Liver (tissue), 9 donors: ENCODE data around the gene KLHL34. TPM values are rescaled to one million over a fixed set of nuclear protein-coding genes. Genes with fewer than 3 reads are reported as not detected.

Source experiments
- DNase-seq: peaks from one replicate; pipeline ENCODE4 v3.0.0-alpha.2; 2017; ENCODE audit warnings: low spot score
- H3K27ac ChIP-seq, 2 donors: one replicate each; pipeline ENCODE4 v1.7.0; 2013; ENCODE audit warnings: inconsistent platforms in 2 of 2, low read length in 2 of 2, control low read depth in 1 of 2, low read depth in 1 of 2, mild to moderate bottlenecking in 1 of 2
- H3K27me3 ChIP-seq, 4 donors: one replicate each; pipeline versions ENCODE4 v1.6.1 to v1.7.0; 2013; ENCODE audit warnings: low read length in 3 of 4, inconsistent platforms in 1 of 4, mild to moderate bottlenecking in 1 of 4, moderate library complexity in 1 of 4; ENCODE audit not compliant: control insufficient read depth in 4 of 4, insufficient read depth in 4 of 4
- H3K36me3 ChIP-seq, 4 donors: one replicate each; pipeline versions ENCODE4 v1.6.1 to v1.7.0; 2013; ENCODE audit warnings: low read length in 3 of 4, mild to moderate bottlenecking in 3 of 4, low read depth in 1 of 4, moderate library complexity in 1 of 4; ENCODE audit not compliant: control insufficient read depth in 4 of 4, insufficient read depth in 3 of 4
- H3K4me1 ChIP-seq, 4 donors: one replicate each; pipeline versions ENCODE4 v1.6.1 to v1.7.0; 2013; ENCODE audit warnings: low read length in 3 of 4, mild to moderate bottlenecking in 3 of 4, moderate library complexity in 1 of 4; ENCODE audit not compliant: control insufficient read depth in 4 of 4, insufficient read depth in 4 of 4
- H3K4me3 ChIP-seq, 3 donors: one replicate each; pipeline versions ENCODE4 v1.6.1 to v1.7.0; 2013; ENCODE audit warnings: low read length in 3 of 3, control low read depth in 1 of 3, low read depth in 1 of 3, mild to moderate bottlenecking in 1 of 3
- H3K9ac ChIP-seq, 2 donors: one replicate each; pipeline ENCODE4 v1.7.0; 2013; ENCODE audit warnings: low read length in 2 of 2, mild to moderate bottlenecking in 2 of 2, moderate library complexity in 2 of 2, control low read depth in 1 of 2, low read depth in 1 of 2
- H3K9me3 ChIP-seq, 4 donors: one replicate each; pipeline versions ENCODE4 v1.6.1 to v1.7.0; 2013; ENCODE audit warnings: low read length in 3 of 4; ENCODE audit not compliant: control insufficient read depth in 4 of 4
- CTCF ChIP-seq: fragments of 150-350 bp; IDR thresholded peaks from 2 replicates; pipeline ENCODE4 v1.5.1; 2017; ENCODE audit warnings: improper control_type of control experiment, low read depth, low read length; ENCODE audit not compliant: missing input control
- FOXA1 ChIP-seq: IDR thresholded peaks from 2 replicates; pipeline ENCODE4 v1.6.1; 2016; ENCODE audit warnings: antibody characterized with exemption
- FOXA2 ChIP-seq: IDR thresholded peaks from 2 replicates; pipeline ENCODE4 v1.6.1; 2016; ENCODE audit warnings: antibody characterized with exemption
- GABPA ChIP-seq, 2 donors: IDR thresholded peaks in 1 of 2; conservative IDR thresholded peaks in 1 of 2; 2 replicates each; pipeline ENCODE4 v1.6.1; 2016; ENCODE audit warnings: antibody characterized with exemption in 2 of 2, mild to moderate bottlenecking in 1 of 2, moderate library complexity in 1 of 2
- HNF4A ChIP-seq, 2 donors: conservative IDR thresholded peaks; 2 replicates each; pipeline ENCODE4 v1.6.1; 2016; ENCODE audit warnings: antibody characterized with exemption in 2 of 2, mild to moderate bottlenecking in 2 of 2
- HNF4G ChIP-seq: IDR thresholded peaks from 2 replicates; pipeline ENCODE4 v1.6.1; 2016; ENCODE audit warnings: antibody characterized with exemption
- JUND ChIP-seq, 2 donors: IDR thresholded peaks; 2 replicates each; pipeline ENCODE4 v1.6.1; 2016; ENCODE audit warnings: antibody characterized with exemption in 2 of 2
- NR2F2 ChIP-seq: IDR thresholded peaks from 2 replicates; pipeline ENCODE4 v1.6.1; 2016; ENCODE audit warnings: antibody characterized with exemption
- RAD21 ChIP-seq, 2 donors: IDR thresholded peaks; 2 replicates each; pipeline ENCODE4 v1.6.1; 2016; ENCODE audit warnings: antibody characterized with exemption in 2 of 2, mild to moderate bottlenecking in 2 of 2
- REST ChIP-seq: IDR thresholded peaks from 2 replicates; pipeline ENCODE4 v1.6.1; 2016; ENCODE audit warnings: antibody characterized with exemption, mild to moderate bottlenecking
- RXRA ChIP-seq, 2 donors: IDR thresholded peaks; 2 replicates each; pipeline ENCODE4 v1.6.1; 2017 to 2018; ENCODE audit warnings: antibody characterized with exemption in 2 of 2, mild to moderate bottlenecking in 1 of 2
- SP1 ChIP-seq: IDR thresholded peaks from 2 replicates; pipeline ENCODE4 v1.6.1; 2018; ENCODE audit warnings: antibody characterized with exemption, mild to moderate bottlenecking
- TAF1 ChIP-seq: conservative IDR thresholded peaks from 2 replicates; pipeline ENCODE4 v1.6.1; 2016; ENCODE audit warnings: antibody characterized with exemption, mild to moderate bottlenecking
- YY1 ChIP-seq: IDR thresholded peaks from 2 replicates; pipeline ENCODE4 v1.6.1; 2016; ENCODE audit warnings: antibody characterized with exemption, mild to moderate bottlenecking
- WGBS: extraction: QIAGEN DNeasy Blood & Tissue Kit; methylation state at CpG from one replicate; pipeline ENCODE4 v1.1.7; 2013; 5-methylcytosine and 5-hydroxymethylcytosine counted together
- polyA plus RNA-seq, 2 donors: library from polyadenylated mRNA; stranded (reverse) in 1 of 2; unstranded in 1 of 2; fragments of 200-250 nt in 1 of 2; fragments of >200 nt in 1 of 2; fragmentation: Nextera tagmentation in 1 of 2; extraction: Ambion mirVana in 1 of 2; gene quantifications; one replicate each; pipeline versions ENCODE4 v1.2.1 to v1.2.3, GENCODE V29; 2013 to 2015
- total RNA-seq, 2 donors: library from RNA; depleted of rRNA; stranded (reverse); fragments of >200 nt; gene quantifications; one replicate each; pipeline ENCODE4 v1.2.3, GENCODE V29; 2014
- donor health status: healthy.
- donor health status: healthy.
- donor health status: healthy.
- donor health status: healthy.
- donor health status: healthy.

The KLHL34 gene
- total and polyA plus RNA-seq, 4 donors, result 0.02 to 0.14 (median 0.04) TPM; not detected in 1

- Histone ChIP-seq H3K9ac (no peak overlapping the region), H3K27ac (no peak overlapping the region), H3K9me3 (no peaks in the 10 kb centered on the region), H3K4me3 (no peak overlapping the region), H3K27me3 (no peaks in the 10 kb centered on the region), H3K36me3 (no peaks in the 10 kb centered on the region), H3K4me1 (no peaks in the 10 kb centered on the region)
- no peak for DNase-seq
- WGBS, result 96% methylated on average over 3 of the region's 3 CpGs
- TF ChIP-seq REST (no peak), RAD21 (IDR thresholded peaks at IDR 0.05) (no peak), JUND (IDR thresholded peaks at IDR 0.05) (no peak), HNF4A (conservative IDR thresholded peaks at IDR 0.05) (no peak), FOXA1 (no peak), CTCF (no peak), YY1 (no peak), NR2F2 (no peak)
Observed at GRCh38 chrX:21639775-21640174, 18.4 kb downstream of the KLHL34 start.

- TF ChIP-seq TAF1 (no peak), HNF4A (conservative IDR thresholded peaks at IDR 0.05) (no peak), FOXA2 (no peak), FOXA1 (no peak), GABPA (IDR thresholded peaks at IDR 0.05 in 1 of 2, conservative IDR thresholded peaks at IDR 0.05 in 1 of 2) (no peak), SP1 (no peak), RXRA (IDR thresholded peaks at IDR 0.05) (no peak), JUND (IDR thresholded peaks at IDR 0.05) (no peak), HNF4G (no peak), REST (no peak)
Observed at GRCh38 chrX:21638311-21638710, 19.8 kb downstream of the KLHL34 start.

More at GRCh38 chrX:21638311-21638710, 19.8 kb downstream of the KLHL34 start:
- Histone ChIP-seq H3K9ac (no peak overlapping the region), H3K36me3 (no peaks in the 10 kb centered on the region), H3K27me3 (no peaks in the 10 kb centered on the region), H3K27ac (no peak overlapping the region), H3K4me3 (no peak overlapping the region), H3K9me3 (no peaks in the 10 kb centered on the region), H3K4me1 (no peaks in the 10 kb centered on the region)
- DNase-seq, result no peak
- WGBS, result 96% methylated on average over 2 of the region's 2 CpGs
